Ascending aorta (tissue), 2 donors: Measurements from ENCODE around the gene STX17. TPM values are rescaled to one million over a fixed set of nuclear protein-coding genes. Genes with fewer than 3 reads are reported as not detected.

Source experiments
- DNase-seq, 2 donors: peaks; one replicate each; pipeline ENCODE4 v3.0.0-alpha.2; 2019; ENCODE audit warnings: low spot score in 2 of 2
- H3K27ac ChIP-seq, 2 donors: fragments of 200-600 bp; sonication (generic); one replicate each; pipeline ENCODE4 v1.5.1; 2016 to 2017; ENCODE audit warnings: mild to moderate bottlenecking in 1 of 2
- H3K27me3 ChIP-seq: fragments of 200-600 bp; sonication (generic); one replicate; pipeline ENCODE4 v1.5.1; 2017
- H3K36me3 ChIP-seq, 2 donors: fragments of 200-600 bp; sonication (generic); one replicate each; pipeline ENCODE4 v1.5.1; 2016
- H3K4me1 ChIP-seq, 2 donors: fragments of 200-600 bp; sonication (generic); one replicate each; pipeline ENCODE4 v1.5.1; 2016 to 2017; ENCODE audit warnings: mild to moderate bottlenecking in 1 of 2
- H3K4me3 ChIP-seq, 2 donors: fragments of 200-600 bp; sonication (generic); one replicate each; pipeline ENCODE4 v1.5.1; 2016 to 2017; ENCODE audit warnings: mild to moderate bottlenecking in 1 of 2
- H3K9me3 ChIP-seq, 2 donors: fragments of 200-600 bp; sonication (generic); one replicate each; pipeline ENCODE4 v1.5.1; 2016
- intact Hi-C: fragments of 100-400 bp; cut with DNase I; formaldehyde crosslinking; loops from one replicate; pipeline ENCODE4 v1.15.1; 2023
- total RNA-seq: library from RNA; depleted of rRNA; stranded (reverse); fragments of >200 nt; gene quantifications from one replicate; pipeline ENCODE4 v1.1.0, GENCODE V29; 2016
- TF ChIP-seq, protein P1 (sequence below), 3 experiments: fragments of 200-600 bp in 2 of 3; fragments of 450-650 bp in 1 of 3; sonication (generic) in 2 of 3; IDR thresholded peaks; one replicate each; pipeline ENCODE4 v1.5.1; 2016 to 2019; ENCODE audit warnings: antibody characterized with exemption in 3 of 3, mild to moderate bottlenecking in 1 of 3, moderate library complexity in 1 of 3

Gene STX17
- total RNA-seq, 1 donor from 2014 or later = 24.9 TPM

DNA sequence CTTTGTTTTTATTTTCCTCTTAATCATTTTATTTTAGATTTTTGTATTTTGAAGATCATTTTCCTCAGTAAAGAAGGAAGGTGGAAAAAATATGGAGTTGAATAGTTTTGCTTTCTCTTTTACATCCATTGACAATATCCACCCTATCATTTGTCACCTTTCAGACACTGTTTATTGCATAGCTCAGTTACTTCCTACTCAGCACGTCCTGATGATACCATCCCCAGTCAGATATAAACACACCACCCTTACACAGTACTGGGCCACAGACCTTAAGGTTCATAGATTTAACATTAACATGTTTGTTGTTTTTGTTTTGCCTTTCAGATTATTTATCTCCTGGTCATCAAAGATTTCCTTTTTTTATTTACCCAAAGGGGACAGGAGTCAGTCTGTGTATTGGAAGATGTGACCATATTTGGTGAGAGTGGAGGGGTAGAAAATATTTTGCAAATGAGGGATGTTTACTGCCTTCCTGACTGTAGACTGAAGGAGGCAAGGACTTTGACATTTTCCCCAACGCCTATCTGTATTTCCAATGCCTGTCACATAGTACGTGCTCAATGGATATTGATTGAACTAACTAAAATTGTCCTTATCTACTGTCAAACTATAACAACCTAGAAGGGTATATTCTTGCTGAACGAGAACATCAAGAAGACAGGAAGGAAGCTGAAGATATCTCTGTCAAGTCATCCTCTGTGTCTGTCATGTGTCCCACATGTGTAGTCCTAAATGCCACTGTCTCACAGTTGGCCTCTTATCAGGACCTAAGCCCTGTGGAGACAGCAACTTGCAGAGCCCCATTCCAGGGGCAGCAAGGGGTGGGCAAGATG, 15.6 kb downstream of the STX17 start:
- Histone ChIP-seq H3K4me3 (no peak overlapping the region), H3K27me3 (no peaks in the 10 kb centered on the region), H3K4me1 (no peaks in the 10 kb centered on the region), H3K36me3 (peaks cover 13 to 66% of the 10 kb centered on the region in 2 donors), H3K9me3 (peaks cover 3 to 22% of the 10 kb centered on the region in 2 donors), H3K27ac (no peak overlapping the region)
- TF ChIP-seq, protein P1, sequence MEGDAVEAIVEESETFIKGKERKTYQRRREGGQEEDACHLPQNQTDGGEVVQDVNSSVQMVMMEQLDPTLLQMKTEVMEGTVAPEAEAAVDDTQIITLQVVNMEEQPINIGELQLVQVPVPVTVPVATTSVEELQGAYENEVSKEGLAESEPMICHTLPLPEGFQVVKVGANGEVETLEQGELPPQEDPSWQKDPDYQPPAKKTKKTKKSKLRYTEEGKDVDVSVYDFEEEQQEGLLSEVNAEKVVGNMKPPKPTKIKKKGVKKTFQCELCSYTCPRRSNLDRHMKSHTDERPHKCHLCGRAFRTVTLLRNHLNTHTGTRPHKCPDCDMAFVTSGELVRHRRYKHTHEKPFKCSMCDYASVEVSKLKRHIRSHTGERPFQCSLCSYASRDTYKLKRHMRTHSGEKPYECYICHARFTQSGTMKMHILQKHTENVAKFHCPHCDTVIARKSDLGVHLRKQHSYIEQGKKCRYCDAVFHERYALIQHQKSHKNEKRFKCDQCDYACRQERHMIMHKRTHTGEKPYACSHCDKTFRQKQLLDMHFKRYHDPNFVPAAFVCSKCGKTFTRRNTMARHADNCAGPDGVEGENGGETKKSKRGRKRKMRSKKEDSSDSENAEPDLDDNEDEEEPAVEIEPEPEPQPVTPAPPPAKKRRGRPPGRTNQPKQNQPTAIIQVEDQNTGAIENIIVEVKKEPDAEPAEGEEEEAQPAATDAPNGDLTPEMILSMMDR (IDR thresholded peaks at IDR 0.05) = no peak
- intact Hi-C loops = no loop called here
- DNase-seq = no peak

DNA sequence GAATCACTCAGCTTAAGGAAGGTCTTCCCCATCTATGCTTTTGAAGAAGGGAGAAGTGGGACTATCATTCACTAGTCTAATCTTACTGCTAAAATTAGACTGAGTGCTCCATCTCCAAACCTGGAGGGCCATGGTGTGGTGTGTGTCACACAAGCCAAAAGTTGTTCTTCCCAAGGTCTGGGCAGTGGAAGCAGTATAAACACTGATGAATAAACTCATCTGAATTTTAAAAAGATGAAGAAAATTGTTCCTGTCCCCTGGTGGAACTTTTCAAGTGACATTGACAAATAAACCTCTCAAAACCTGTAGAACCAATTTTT, 16.2 kb downstream of the STX17 start:
- TF ChIP-seq, protein P1 (IDR thresholded peaks at IDR 0.05) = no peak
- no peaks in the 10 kb centered on the region for H3K4me1 ChIP-seq
- intact Hi-C loops = no loop called here
- DNase-seq = no peak
- H3K4me3 ChIP-seq = no peak overlapping the region
- peaks cover 3 to 22% of the 10 kb centered on the region in 2 donors for H3K9me3 ChIP-seq
- H3K36me3 ChIP-seq = peaks cover 10 to 66% of the 10 kb centered on the region in 2 donors
- no peaks in the 10 kb centered on the region for H3K27me3 ChIP-seq
- H3K27ac ChIP-seq = no peak overlapping the region

DNA sequence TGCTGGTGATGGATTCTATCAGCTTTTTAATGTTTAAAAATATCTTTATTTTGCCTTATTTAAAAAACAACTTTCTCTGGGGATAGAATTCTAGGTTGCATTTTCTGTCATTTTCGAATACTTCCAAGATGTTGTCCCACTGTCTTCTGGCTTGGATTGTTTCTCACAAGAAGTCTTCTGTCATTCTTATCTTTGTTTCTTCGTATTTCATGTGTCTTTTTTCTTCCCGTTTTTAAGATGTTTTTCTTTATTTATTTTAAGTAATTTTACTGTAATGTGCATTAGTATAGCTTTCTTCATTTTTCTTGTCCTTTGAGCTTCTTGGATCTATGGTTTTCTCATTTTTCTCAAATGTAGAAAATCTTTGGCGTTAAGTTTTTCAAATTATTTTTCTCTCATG, 19.1 kb downstream of the STX17 start:
- DNase-seq = no peak
- Histone ChIP-seq H3K27me3 (no peaks in the 10 kb centered on the region), H3K9me3 (peaks cover 3 to 22% of the 10 kb centered on the region in 2 donors), H3K27ac (no peak overlapping the region), H3K4me3 (no peak overlapping the region), H3K36me3 (peaks cover 4 to 50% of the 10 kb centered on the region in 2 donors), H3K4me1 (no peaks in the 10 kb centered on the region)
- intact Hi-C loops = no loop called here
- TF ChIP-seq, protein P1 (IDR thresholded peaks at IDR 0.05) = no peak

DNA sequence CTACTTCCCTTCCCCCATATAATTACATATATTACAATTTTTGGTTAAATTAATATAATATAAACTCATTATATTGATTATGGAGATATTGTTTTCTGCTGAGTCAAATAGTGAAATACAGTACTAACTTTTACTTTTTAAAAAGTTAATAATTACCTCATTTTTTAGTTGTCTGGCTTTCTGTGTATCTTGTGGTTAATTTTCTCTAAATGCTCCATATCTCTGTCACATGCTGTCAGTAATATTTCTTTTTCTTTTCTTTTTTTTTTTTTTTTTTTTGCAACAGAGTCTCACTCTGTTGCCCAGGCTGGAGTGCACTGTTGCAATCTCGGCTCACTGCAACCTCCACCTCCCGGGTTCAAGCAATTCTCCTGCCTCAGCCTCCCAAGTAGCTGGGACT, 23.2 kb downstream of the STX17 start:
- H3K27me3 ChIP-seq = no peaks in the 10 kb centered on the region
- no peaks in the 10 kb centered on the region for H3K4me1 ChIP-seq
- peaks cover 3 to 22% of the 10 kb centered on the region in 2 donors for H3K9me3 ChIP-seq
- no peak overlapping the region for H3K4me3 ChIP-seq
- TF ChIP-seq, protein P1 (IDR thresholded peaks at IDR 0.05) = no peak
- intact Hi-C loops = no loop called here
- H3K36me3 ChIP-seq = peaks cover 5 to 31% of the 10 kb centered on the region in 2 donors
- H3K27ac ChIP-seq = no peak overlapping the region
- DNase-seq = no peak

DNA sequence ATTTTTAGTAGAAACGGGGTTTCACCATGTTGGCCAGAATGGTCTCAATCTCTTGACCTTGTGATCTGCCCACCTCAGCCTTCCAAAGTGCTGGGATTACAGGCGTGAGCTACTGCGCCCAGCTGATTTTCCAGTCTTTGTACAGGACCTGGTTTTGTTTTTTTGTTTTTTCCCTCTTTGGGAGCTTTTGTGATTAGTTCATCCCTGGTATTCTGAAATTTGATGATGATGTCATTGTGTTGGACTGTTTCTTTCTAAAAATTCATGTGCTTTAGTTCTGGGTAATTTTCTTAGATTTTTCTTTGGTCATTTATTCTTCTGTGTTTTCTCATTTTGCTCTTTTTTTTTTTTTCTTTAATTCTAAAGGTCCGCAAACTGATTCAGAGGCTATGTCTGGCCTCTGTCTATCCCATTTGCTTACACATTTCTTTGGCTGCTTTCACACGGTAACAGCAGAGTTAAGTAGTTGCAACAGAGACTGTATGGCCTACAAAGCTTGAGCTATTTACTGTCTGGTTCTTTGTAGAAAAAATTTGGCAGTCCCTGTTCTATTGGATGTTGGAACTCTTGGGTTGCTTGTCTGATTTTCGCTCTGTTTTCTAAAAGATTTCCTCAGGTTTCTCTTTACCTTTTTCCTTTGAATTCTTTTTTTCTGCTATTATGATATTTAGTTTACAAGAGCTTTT, 24.8 kb downstream of the STX17 start:
- Histone ChIP-seq H3K27ac (no peak overlapping the region), H3K4me1 (no peaks in the 10 kb centered on the region), H3K9me3 (peaks cover 3 to 14% of the 10 kb centered on the region in 2 donors), H3K4me3 (no peak overlapping the region), H3K27me3 (no peaks in the 10 kb centered on the region), H3K36me3 (peaks cover 5 to 20% of the 10 kb centered on the region in 2 donors)
- TF ChIP-seq, protein P1 (IDR thresholded peaks at IDR 0.05) = no peak
- intact Hi-C loops = no loop called here
- DNase-seq = no peak
